Measurements from ENCODE around the gene ALAS1. TPM values are rescaled to one million over a fixed set of nuclear protein-coding genes. Genes with fewer than 3 reads are reported as not detected.

ALAS1 gene
- total and polyA plus RNA-seq, 2 donors (not counting 3 experiments of a cell fraction or from before 2014, with no cell fraction given), result 45.1 to 72.1 TPM

DNA sequence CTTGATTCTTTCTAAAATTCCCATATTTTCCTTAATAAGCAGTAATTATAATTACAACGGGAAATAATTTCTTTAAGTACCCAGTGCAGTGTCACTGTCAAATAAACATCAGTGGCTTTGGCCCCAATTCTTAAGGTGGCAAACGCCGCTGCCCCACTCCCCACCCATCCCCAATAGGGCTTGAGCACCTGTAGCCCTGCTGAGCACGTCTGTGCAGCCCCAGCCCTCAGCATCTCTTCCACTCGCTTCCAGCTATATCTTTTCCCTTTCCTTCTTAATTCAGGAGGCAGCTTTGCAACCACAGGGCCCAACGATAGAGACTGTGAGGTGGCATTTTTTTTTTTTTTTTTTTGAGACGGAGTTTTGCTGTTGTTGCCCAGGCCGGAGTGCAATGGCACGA is 56.6 kb downstream of the ALAS1 start:
- H3K27ac ChIP-seq (ENCODE audit: insufficient read depth, low read depth, low read length), result no peak overlapping the region
- H2AFZ ChIP-seq (ENCODE audit: low read depth, low read length), result no peak overlapping the region
- H4K20me1 ChIP-seq (replicated peaks; ENCODE audit: control insufficient read depth, extremely low read depth, insufficient read depth, low read length), result no peaks in the 10 kb centered on the region
- no TSS peak for BruUV-seq (replicated peaks)
- POLR2A ChIA-PET, result interaction anchor here (0.6 to 0.7 kb wide), 2 partner anchors 23 to 466 kb away, joined by 5 to 6 read pairs; no protein-coding TSS in a partner anchor
- no peak overlapping the region for H3K4me2 ChIP-seq (ENCODE audit: insufficient read depth, low read length)
- CTCF ChIA-PET, result interaction anchor here (1.1 to 1.4 kb wide), 3 partner anchors 14 to 35 kb away, joined by 3 to 7 read pairs (median 4); no protein-coding TSS in a partner anchor
- dilution Hi-C loops (cut with MboI; ENCODE audit: extremely low pct_ligation_motif_present, low sequenced_read_pairs), result no loop called here
- no peak overlapping the region for H3K9ac ChIP-seq (replicated peaks; ENCODE audit: extremely low read depth, insufficient read depth, low read length)
- H3K4me3 ChIP-seq (replicated peaks in 1 of 3; ENCODE audit: insufficient read depth in 1 of 3, low read depth in 1 of 3, low read length in 3 of 3), result no peak overlapping the region
- H3K36me3 ChIP-seq (ENCODE audit: control insufficient read depth in 2 of 2, extremely low read depth in 1 of 2, insufficient read depth in 2 of 2, low read length in 2 of 2), result peaks cover 31 to 49% of the 10 kb centered on the region in 2 experiments
- H3K4me1 ChIP-seq (ENCODE audit: control insufficient read depth, extremely low read depth, insufficient read depth, low read length), result peaks cover 16% of the 10 kb centered on the region
- TF ChIP-seq CTCF (IDR thresholded peaks at IDR 0.05; ENCODE audit: extremely low read depth in 1 of 2, insufficient read depth in 1 of 2, low read depth in 1 of 2, low read length in 2 of 2), result no peak
- peak; percentile 25 for TF ChIP-seq POLR2A (IDR thresholded peaks at IDR 0.05; ENCODE audit: low read depth, low read length)
- intact Hi-C loops (cut with micrococcal nuclease), result no loop called here
- FAIRE-seq, result no peak
- H3K9me1 ChIP-seq (replicated peaks; ENCODE audit: control insufficient read depth, extremely low read depth, insufficient read depth, low read length), result no peaks in the 10 kb centered on the region
- H3K9me3 ChIP-seq (replicated peaks; ENCODE audit: control insufficient read depth, insufficient read depth, low read length), result no peaks in the 10 kb centered on the region
- peaks cover 29% of the 10 kb centered on the region for H3K79me2 ChIP-seq (ENCODE audit: control insufficient read depth, insufficient read depth, low read length)
- DNase-seq (ENCODE audit: low read depth, low spot score), result no peak
- no peaks in the 10 kb centered on the region for H3K27me3 ChIP-seq (ENCODE audit: control insufficient read depth in 2 of 2, insufficient read depth in 2 of 2, low read length in 2 of 2)

GRCh38 chr3:52256159-52256558 is 58.2 kb downstream of the ALAS1 start:
- dilution Hi-C loops (cut with MboI; ENCODE audit: extremely low pct_ligation_motif_present, low sequenced_read_pairs), result no loop called here
- POLR2A ChIA-PET, result no interaction called here
- CTCF ChIA-PET, result interaction anchor here (0.9 kb wide), 1 partner anchor 12 kb away, joined by 3 read pairs; no protein-coding TSS in a partner anchor

More at GRCh38 chr3:52256159-52256558, 58.2 kb downstream of the ALAS1 start:
- no peaks in the 10 kb centered on the region for H3K27me3 ChIP-seq (ENCODE audit: control insufficient read depth in 2 of 2, insufficient read depth in 2 of 2, low read length in 2 of 2)
- H3K9me1 ChIP-seq (replicated peaks; ENCODE audit: control insufficient read depth, extremely low read depth, insufficient read depth, low read length), result no peaks in the 10 kb centered on the region
- no peak for DNase-seq (ENCODE audit: low read depth, low spot score)
- BruUV-seq (replicated peaks), result no TSS peak
- no peak for TF ChIP-seq GATA2 (IDR thresholded peaks at IDR 0.05; ENCODE audit: insufficient read depth, insufficient read length, low read depth, low read length)
- no peak for TF ChIP-seq FOS (IDR thresholded peaks at IDR 0.05; ENCODE audit: borderline replicate concordance, insufficient read depth, low read length)
- no peak for TF ChIP-seq POLR2AphosphoS5 (IDR thresholded peaks at IDR 0.05; ENCODE audit: insufficient read depth, low read depth, low read length)
- no peak for TF ChIP-seq JUN (IDR thresholded peaks at IDR 0.05; ENCODE audit: borderline replicate concordance, insufficient read depth, insufficient read length, low read depth)
- TF ChIP-seq EZH2 (IDR thresholded peaks at IDR 0.05; ENCODE audit: borderline replicate concordance, low read depth, low read length, severe bottlenecking), result no peak
- TF ChIP-seq CTCF (IDR thresholded peaks at IDR 0.05; ENCODE audit: extremely low read depth in 1 of 2, insufficient read depth in 1 of 2, low read depth in 1 of 2, low read length in 2 of 2), result no peak
- no peak for TF ChIP-seq POLR2A (IDR thresholded peaks at IDR 0.05; ENCODE audit: low read depth, low read length)
- TF ChIP-seq MAX (IDR thresholded peaks at IDR 0.05; ENCODE audit: insufficient read depth, insufficient read length), result no peak
- no peak for TF ChIP-seq MYC (IDR thresholded peaks at IDR 0.05; ENCODE audit: low read depth, low read length)
- FAIRE-seq, result no peak
- H2AFZ ChIP-seq (ENCODE audit: low read depth, low read length), result no peak overlapping the region
- H3K4me2 ChIP-seq (ENCODE audit: insufficient read depth, low read length), result no peak overlapping the region
- no peak overlapping the region for H3K4me3 ChIP-seq (replicated peaks in 1 of 3; ENCODE audit: insufficient read depth in 1 of 3, low read depth in 1 of 3, low read length in 3 of 3)
- intact Hi-C loops (cut with micrococcal nuclease), result no loop called here
- no peaks in the 10 kb centered on the region for H4K20me1 ChIP-seq (replicated peaks; ENCODE audit: control insufficient read depth, extremely low read depth, insufficient read depth, low read length)
- peaks cover 30% of the 10 kb centered on the region for H3K79me2 ChIP-seq (ENCODE audit: control insufficient read depth, insufficient read depth, low read length)
- H3K27ac ChIP-seq (ENCODE audit: insufficient read depth, low read depth, low read length), result no peak overlapping the region
- no peak overlapping the region for H3K9ac ChIP-seq (replicated peaks; ENCODE audit: extremely low read depth, insufficient read depth, low read length)
- H3K9me3 ChIP-seq (replicated peaks; ENCODE audit: control insufficient read depth, insufficient read depth, low read length), result no peaks in the 10 kb centered on the region
- H3K36me3 ChIP-seq (ENCODE audit: control insufficient read depth in 2 of 2, extremely low read depth in 1 of 2, insufficient read depth in 2 of 2, low read length in 2 of 2), result peaks cover 33 to 49% of the 10 kb centered on the region in 2 experiments
- peaks cover 18% of the 10 kb centered on the region for H3K4me1 ChIP-seq (ENCODE audit: control insufficient read depth, extremely low read depth, insufficient read depth, low read length)
